Activated B cell treated with CpG ODN at 0.5 μM for 24 hours (primary cell): Measurements from ENCODE around the gene GPR3. TPM values are rescaled to one million over a fixed set of nuclear protein-coding genes. Genes with fewer than 3 reads are reported as not detected.

Source experiments
- ATAC-seq: fragments of 200-7000 bp; cut with Tn5 transposase; one replicate; pipeline ENCODE4 v1.10.0; 2021; ENCODE audit warnings: low read depth, mild to moderate bottlenecking, moderate library complexity
- CTCF ChIA-PET: fragments of 350-600 bp; sonication (Branson Sonifier 250); formaldehyde crosslinking; loops from one replicate; lab custom pipeline; 2021; ENCODE audit warnings: antibody characterized with exemption; lab: Charles Lee
- POLR2A ChIA-PET: fragments of 350-600 bp; sonication (Branson Sonifier 250); formaldehyde crosslinking; loops from one replicate; lab custom pipeline; 2021; ENCODE audit warnings: antibody characterized with exemption; lab: Charles Lee
- DNase-seq: peaks from one replicate; pipeline ENCODE4 v3.0.0; 2022
- H3K27ac Mint-ChIP-seq: one replicate; pipeline ENCODE4 v1.8.0; 2020; ENCODE audit warnings: mixed read lengths
- H3K27me3 Mint-ChIP-seq: one replicate; pipeline ENCODE4 v1.8.0; 2021; ENCODE audit warnings: mixed read lengths
- H3K36me3 Mint-ChIP-seq: one replicate; pipeline ENCODE4 v1.8.0; 2021; ENCODE audit warnings: low read depth, mixed read lengths
- H3K4me1 Mint-ChIP-seq: one replicate; pipeline ENCODE4 v1.8.0; 2021; ENCODE audit warnings: mixed read lengths
- H3K4me3 Mint-ChIP-seq: one replicate; pipeline ENCODE4 v1.8.0; 2020; ENCODE audit warnings: mild to moderate bottlenecking, mixed read lengths
- H3K9me3 Mint-ChIP-seq: one replicate; pipeline ENCODE4 v1.8.0; 2020; ENCODE audit warnings: mixed read lengths
- CTCF ChIP-seq: fragments of 200-600 bp; IDR thresholded peaks from one replicate; pipeline ENCODE4 v1.8.0; 2022; ENCODE audit warnings: antibody characterized with exemption, mild to moderate bottlenecking
- intact Hi-C: fragments of 100-400 bp; cut with micrococcal nuclease; formaldehyde crosslinking; loops from one replicate; pipeline ENCODE4 v1.15.1; 2024
- total RNA-seq: library from RNA; stranded (reverse); gene quantifications from 2 replicates; pipeline ENCODE4 v1.2.3, GENCODE V29; 2022

The GPR3 gene
- total RNA-seq, 1 donor from 2014 or later, result 0.11 TPM

DNA sequence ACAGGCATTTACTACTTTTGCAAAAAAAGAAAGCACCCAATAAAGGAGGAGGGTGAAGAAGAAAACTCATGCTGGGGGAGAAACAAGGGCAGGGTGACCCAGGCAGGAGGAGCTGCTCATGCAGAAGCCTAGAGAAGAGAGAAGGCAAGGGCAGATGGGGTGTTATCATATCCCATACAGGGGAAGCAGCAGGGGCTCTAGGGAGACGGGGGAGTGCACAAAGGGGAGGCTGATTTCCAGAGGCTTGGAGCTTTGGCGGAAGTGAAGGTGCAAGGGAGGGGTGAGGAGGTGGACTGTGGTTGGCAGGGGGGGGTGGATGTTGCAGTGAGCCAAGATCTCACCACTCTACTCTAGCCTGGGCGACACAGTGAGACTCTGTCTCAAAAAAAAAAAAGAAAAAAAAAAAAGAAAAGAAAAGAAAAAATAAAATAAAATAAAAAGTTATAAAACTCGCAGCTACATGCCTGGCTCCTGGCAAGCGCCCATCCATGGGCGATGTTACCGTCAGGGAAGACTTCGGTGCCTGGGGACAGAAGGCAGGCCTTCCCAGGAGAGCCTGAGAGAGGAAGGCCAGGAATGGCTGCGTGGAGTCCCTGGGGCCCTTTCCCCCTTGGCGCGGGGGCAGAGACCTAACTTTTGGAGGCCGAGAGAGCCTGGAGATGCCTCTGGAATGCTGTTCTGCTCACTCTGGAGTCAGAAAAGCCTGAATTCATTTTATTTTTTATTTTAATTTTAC, 14.5 kb upstream of the GPR3 start:
- ATAC-seq, result no peak
- CTCF ChIA-PET, result no interaction called here
- POLR2A ChIA-PET, result interaction anchor here (0.6 kb wide), 1 partner anchor 11 kb away, joined by 3 read pairs; the partner anchor contains the start of gene MAP3K6
- H3K36me3 Mint-ChIP-seq, result no peaks in the 10 kb centered on the region
- peaks cover 6% of the 10 kb centered on the region for H3K4me1 Mint-ChIP-seq
- no peak overlapping the region for H3K27ac Mint-ChIP-seq
- no peak overlapping the region for H3K4me3 Mint-ChIP-seq
- TF ChIP-seq CTCF, result no peak
- no peak for DNase-seq
- intact Hi-C loops, result no loop called here
- peaks cover 2% of the 10 kb centered on the region for H3K27me3 Mint-ChIP-seq
- H3K9me3 Mint-ChIP-seq, result no peaks in the 10 kb centered on the region

- TF ChIP-seq CTCF, result no peak
- intact Hi-C loops, result no loop called here
- ChIA-PET CTCF (no interaction called here), POLR2A (no interaction called here)
- no peaks in the 10 kb centered on the region for H3K9me3 Mint-ChIP-seq
- H3K27me3 Mint-ChIP-seq, result peaks cover 2% of the 10 kb centered on the region
- no peak overlapping the region for H3K27ac Mint-ChIP-seq
- H3K36me3 Mint-ChIP-seq, result no peaks in the 10 kb centered on the region
- no peak overlapping the region for H3K4me3 Mint-ChIP-seq
- no peak for ATAC-seq
- no peak for DNase-seq
- peaks cover 6% of the 10 kb centered on the region for H3K4me1 Mint-ChIP-seq
Observed at GRCh38 chr1:27379564-27380122, 12.8 kb upstream of the GPR3 start.

GRCh38 chr1:27380224-27380623, 12.2 kb upstream of the GPR3 start:
- Mint-ChIP-seq H3K36me3 (no peaks in the 10 kb centered on the region), H3K9me3 (no peaks in the 10 kb centered on the region), H3K27ac (no peak overlapping the region), H3K27me3 (peaks cover 2% of the 10 kb centered on the region), H3K4me3 (no peak overlapping the region), H3K4me1 (peaks cover 6% of the 10 kb centered on the region)
- ATAC-seq (no peak), DNase-seq (no peak)
- ChIA-PET POLR2A (no interaction called here), CTCF (interaction anchor here (4.5 kb wide), 1 partner anchor 23 kb away, joined by 18 read pairs; no protein-coding TSS in a partner anchor)
- intact Hi-C loops, result no loop called here
- TF ChIP-seq CTCF, result no peak

- DNase-seq (no peak), ATAC-seq (no peak)
- no peak overlapping the region for H3K4me3 Mint-ChIP-seq
- H3K4me1 Mint-ChIP-seq, result peaks cover 6% of the 10 kb centered on the region
- no peaks in the 10 kb centered on the region for H3K36me3 Mint-ChIP-seq
- intact Hi-C loops, result no loop called here
- H3K27ac Mint-ChIP-seq, result no peak overlapping the region
- no peaks in the 10 kb centered on the region for H3K9me3 Mint-ChIP-seq
- TF ChIP-seq CTCF, result no peak
- ChIA-PET POLR2A (interaction anchor here (0.5 to 0.6 kb wide), 4 partner anchors 11 to 88 kb away, joined by 3 to 6 read pairs (median 4); no protein-coding TSS in a partner anchor), CTCF (interaction anchor here (1.2 to 11.1 kb wide), 4 partner anchors 14 to 81 kb away, joined by 4 to 171 read pairs (median 11); no protein-coding TSS in a partner anchor)
- peaks cover 2% of the 10 kb centered on the region for H3K27me3 Mint-ChIP-seq
Observed at GRCh38 chr1:27380766-27381733, 11.4 kb upstream of the GPR3 start.
